Endothelial cell (in vitro differentiated cells): Measurements from ENCODE around the gene DYSF. TPM values are rescaled to one million over a fixed set of nuclear protein-coding genes. Genes with fewer than 3 reads are reported as not detected.

Source experiments
- DNase-seq: peaks from one replicate; pipeline ENCODE4 v3.0.0; 2021; ENCODE audit warnings: low spot score
- H3K27ac Mint-ChIP-seq: one replicate; pipeline ENCODE4 v1.8.0; 2021; ENCODE audit warnings: mixed read lengths, inconsistent platforms; ENCODE audit not compliant: unreplicated experiment
- H3K27me3 Mint-ChIP-seq: one replicate; pipeline ENCODE4 v1.8.0; 2021; ENCODE audit warnings: mild to moderate bottlenecking, moderate library complexity, mixed read lengths, inconsistent platforms; ENCODE audit not compliant: unreplicated experiment
- H3K36me3 Mint-ChIP-seq: one replicate; pipeline ENCODE4 v1.8.0; 2021; ENCODE audit warnings: mild to moderate bottlenecking, low read depth, mixed read lengths, inconsistent platforms; ENCODE audit not compliant: unreplicated experiment
- H3K4me1 Mint-ChIP-seq: one replicate; pipeline ENCODE4 v1.8.0; 2021; ENCODE audit warnings: mild to moderate bottlenecking, mixed read lengths, inconsistent platforms; ENCODE audit not compliant: unreplicated experiment
- H3K4me3 Mint-ChIP-seq: one replicate; pipeline ENCODE4 v1.8.0; 2021; ENCODE audit warnings: mild to moderate bottlenecking, mixed read lengths, inconsistent platforms; ENCODE audit not compliant: unreplicated experiment
- H3K9me3 Mint-ChIP-seq: one replicate; pipeline ENCODE4 v1.8.0; 2021; ENCODE audit warnings: mixed read lengths, inconsistent platforms; ENCODE audit not compliant: unreplicated experiment
- total RNA-seq: library from RNA; stranded (reverse); fragmentation: NEBNext Ultra II Directional; extraction: Animal tissue kit (Norgen Biotek cat#: 25700); gene quantifications from one replicate; pipeline ENCODE4 v1.2.1, GENCODE V29; 2021; ENCODE audit not compliant: unreplicated experiment
- TF ChIP-seq, protein P1 (sequence below): fragments of 200-600 bp; sonication (generic); IDR thresholded peaks from one replicate; pipeline ENCODE4 v1.5.0; 2021; ENCODE audit warnings: antibody characterized with exemption; ENCODE audit not compliant: unreplicated experiment

The DYSF gene
- total RNA-seq, 1 donor from 2014 or later, result 566 TPM

DNA sequence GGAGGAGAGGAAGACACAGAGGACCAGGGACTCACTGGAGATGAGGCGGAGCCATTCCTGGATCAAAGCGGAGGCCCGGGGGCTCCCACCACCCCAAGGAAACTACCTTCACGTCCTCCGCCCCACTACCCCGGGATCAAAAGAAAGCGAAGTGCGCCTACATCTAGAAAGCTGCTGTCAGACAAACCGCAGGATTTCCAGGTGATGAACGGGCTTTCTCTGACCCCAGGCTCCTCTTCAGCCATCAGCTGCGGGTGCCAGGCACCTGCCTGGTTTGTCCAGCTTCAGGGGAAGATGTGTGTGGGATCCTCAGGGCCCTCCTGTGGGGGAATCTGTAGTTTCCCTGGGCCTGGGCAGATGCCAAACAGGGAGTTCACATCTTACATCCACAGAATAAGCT lies 60.4 kb downstream of the DYSF start:
- peaks cover 14% of the 10 kb centered on the region for H3K4me1 Mint-ChIP-seq
- DNase-seq, result no peak
- no peaks in the 10 kb centered on the region for H3K9me3 Mint-ChIP-seq
- peaks cover 4% of the 10 kb centered on the region for H3K27me3 Mint-ChIP-seq
- TF ChIP-seq, protein P1, sequence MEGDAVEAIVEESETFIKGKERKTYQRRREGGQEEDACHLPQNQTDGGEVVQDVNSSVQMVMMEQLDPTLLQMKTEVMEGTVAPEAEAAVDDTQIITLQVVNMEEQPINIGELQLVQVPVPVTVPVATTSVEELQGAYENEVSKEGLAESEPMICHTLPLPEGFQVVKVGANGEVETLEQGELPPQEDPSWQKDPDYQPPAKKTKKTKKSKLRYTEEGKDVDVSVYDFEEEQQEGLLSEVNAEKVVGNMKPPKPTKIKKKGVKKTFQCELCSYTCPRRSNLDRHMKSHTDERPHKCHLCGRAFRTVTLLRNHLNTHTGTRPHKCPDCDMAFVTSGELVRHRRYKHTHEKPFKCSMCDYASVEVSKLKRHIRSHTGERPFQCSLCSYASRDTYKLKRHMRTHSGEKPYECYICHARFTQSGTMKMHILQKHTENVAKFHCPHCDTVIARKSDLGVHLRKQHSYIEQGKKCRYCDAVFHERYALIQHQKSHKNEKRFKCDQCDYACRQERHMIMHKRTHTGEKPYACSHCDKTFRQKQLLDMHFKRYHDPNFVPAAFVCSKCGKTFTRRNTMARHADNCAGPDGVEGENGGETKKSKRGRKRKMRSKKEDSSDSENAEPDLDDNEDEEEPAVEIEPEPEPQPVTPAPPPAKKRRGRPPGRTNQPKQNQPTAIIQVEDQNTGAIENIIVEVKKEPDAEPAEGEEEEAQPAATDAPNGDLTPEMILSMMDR, result no peak
- H3K36me3 Mint-ChIP-seq, result peaks cover 56% of the 10 kb centered on the region
- H3K4me3 Mint-ChIP-seq, result no peak overlapping the region
- H3K27ac Mint-ChIP-seq, result no peak overlapping the region

DNA sequence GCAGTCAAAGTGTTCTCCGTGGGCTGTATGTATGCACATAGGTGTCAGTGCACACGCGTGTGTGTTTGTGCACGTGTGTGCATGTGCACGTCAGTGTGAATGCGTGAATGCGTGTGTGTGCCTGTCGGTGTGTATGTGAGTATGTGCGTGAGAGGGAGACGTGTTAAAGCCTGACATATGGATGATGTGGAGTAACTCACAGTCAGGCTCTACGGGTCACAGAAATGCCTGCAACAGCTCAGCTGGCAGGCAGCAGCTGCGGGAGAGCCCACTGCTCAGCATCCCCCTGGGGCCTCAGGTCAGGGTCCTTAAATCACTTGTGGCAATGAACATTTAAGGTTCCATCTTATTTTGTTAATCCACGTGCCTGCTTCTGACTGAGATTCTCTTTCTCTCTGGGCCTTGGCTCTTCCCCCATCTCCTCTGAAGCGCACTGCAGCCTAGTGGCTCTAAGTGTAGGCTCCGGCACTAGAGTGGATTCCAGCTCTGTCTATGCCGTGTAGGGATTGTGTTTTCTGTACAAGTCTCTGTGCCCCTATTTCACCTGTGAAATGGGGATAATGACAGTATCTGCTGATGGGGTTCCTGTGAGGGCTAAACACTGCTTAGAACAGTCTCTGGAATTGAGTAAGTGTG lies 63.0 kb downstream of the DYSF start:
- H3K4me1 Mint-ChIP-seq, result peaks cover 12% of the 10 kb centered on the region
- no peaks in the 10 kb centered on the region for H3K9me3 Mint-ChIP-seq
- peaks cover 63% of the 10 kb centered on the region for H3K36me3 Mint-ChIP-seq
- peak overlapping the region; percentile 54 for H3K27ac Mint-ChIP-seq
- TF ChIP-seq, protein P1, result no peak
- H3K4me3 Mint-ChIP-seq, result peak overlapping the region; percentile 80
- H3K27me3 Mint-ChIP-seq, result peaks cover 6% of the 10 kb centered on the region
- no peak for DNase-seq

DNA sequence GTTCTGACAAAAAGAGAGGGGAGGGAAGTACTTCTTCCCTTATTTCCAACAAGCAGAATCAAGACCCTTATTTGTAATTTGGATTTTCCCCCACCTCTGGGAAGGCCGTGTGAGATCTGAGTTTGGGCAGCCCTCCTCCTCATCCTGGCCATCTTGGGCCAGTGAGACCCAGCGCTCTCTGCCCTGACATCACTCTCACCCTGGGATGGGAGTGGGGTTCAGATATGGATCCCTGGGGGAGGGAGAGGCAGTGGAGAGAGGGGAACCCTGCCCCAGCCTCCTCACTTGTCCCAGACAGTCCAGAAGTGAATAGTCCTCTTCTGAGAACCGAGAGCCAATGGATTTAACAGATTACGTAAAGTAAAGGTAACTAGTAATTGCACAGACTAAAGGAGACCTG lies 64.5 kb downstream of the DYSF start:
- Mint-ChIP-seq H3K9me3 (no peaks in the 10 kb centered on the region), H3K4me1 (peaks cover 17% of the 10 kb centered on the region), H3K27me3 (peaks cover 10% of the 10 kb centered on the region), H3K36me3 (peaks cover 70% of the 10 kb centered on the region), H3K27ac (no peak overlapping the region), H3K4me3 (no peak overlapping the region)
- no peak for DNase-seq
- TF ChIP-seq, protein P1, result no peak

DNA sequence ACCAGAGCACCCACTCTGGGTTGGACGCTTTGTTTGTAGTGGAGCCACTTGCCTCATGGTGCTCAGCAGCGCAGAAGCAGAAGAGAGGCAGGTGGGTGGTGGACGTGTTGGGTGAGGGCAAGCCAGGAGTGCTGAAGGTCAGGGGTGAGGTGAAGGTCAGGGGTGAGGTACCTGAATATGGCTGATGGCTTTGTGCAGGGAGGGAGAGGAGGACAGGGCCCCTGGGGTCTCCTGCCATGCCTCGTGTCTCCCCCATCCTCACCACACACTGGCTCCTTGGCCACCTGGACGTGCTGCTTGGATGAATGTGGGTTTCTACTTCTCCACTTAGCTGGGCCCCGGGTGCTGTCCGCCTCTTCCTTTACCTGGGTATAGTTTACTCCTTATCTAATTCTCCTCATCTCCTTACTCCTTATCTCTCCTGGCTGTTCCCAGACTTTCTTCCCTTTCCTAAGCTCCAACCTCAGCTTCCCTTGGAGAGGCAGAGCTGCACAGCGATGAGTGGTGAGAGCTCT lies 68.1 kb downstream of the DYSF start:
- Mint-ChIP-seq H3K27ac (peak overlapping the region; percentile 76), H3K36me3 (peaks cover 76% of the 10 kb centered on the region), H3K4me3 (peak overlapping the region; percentile 87), H3K9me3 (no peaks in the 10 kb centered on the region), H3K27me3 (peaks cover 8% of the 10 kb centered on the region), H3K4me1 (peaks cover 27% of the 10 kb centered on the region)
- TF ChIP-seq, protein P1, result no peak
- no peak for DNase-seq

DNA sequence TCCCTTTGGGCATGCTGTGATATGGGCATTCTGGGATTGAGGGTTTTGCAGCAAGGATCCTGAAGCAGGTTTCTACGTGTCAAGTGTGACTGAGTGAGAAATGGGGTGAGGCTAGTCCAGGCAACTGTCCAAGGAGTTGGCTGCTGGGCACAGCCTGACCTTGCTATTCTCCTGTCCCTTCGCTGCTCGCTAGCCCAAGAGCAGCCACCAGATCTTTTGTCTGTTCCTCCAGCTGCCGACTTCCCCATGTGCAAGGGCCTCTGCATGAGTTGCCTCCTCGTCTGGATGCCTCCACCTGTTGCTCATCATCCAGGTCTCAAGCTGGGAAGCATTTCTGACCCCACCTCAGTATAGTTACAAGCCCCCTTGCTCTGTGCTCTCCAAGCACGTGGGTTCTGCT lies 71.1 kb downstream of the DYSF start:
- TF ChIP-seq, protein P1, result no peak
- Mint-ChIP-seq H3K27ac (no peak overlapping the region), H3K27me3 (peaks cover 23% of the 10 kb centered on the region), H3K36me3 (peaks cover 86% of the 10 kb centered on the region), H3K4me3 (peak overlapping the region; percentile 20), H3K4me1 (peaks cover 52% of the 10 kb centered on the region), H3K9me3 (no peaks in the 10 kb centered on the region)
- DNase-seq, result no peak
